Esophagus muscularis mucosa (tissue), 4 donors: ENCODE data around the gene ATP6V0C. TPM values are rescaled to one million over a fixed set of nuclear protein-coding genes. Genes with fewer than 3 reads are reported as not detected.

Experiments
- DNase-seq: peaks from one replicate; pipeline ENCODE4 v3.0.0-alpha.2; 2017; ENCODE audit errors: extremely low spot score
- H3K27ac ChIP-seq, 4 donors: fragments of 200-600 bp; sonication (generic); replicated peaks in 1 of 4; 1 replicate in 3 of 4; 2 replicates in 1 of 4; pipeline ENCODE4 v1.5.1; 2016 to 2019; ENCODE audit warnings: mild to moderate bottlenecking in 1 of 4
- H3K27me3 ChIP-seq, 4 donors: fragments of 200-600 bp; sonication (generic); one replicate each; pipeline versions ENCODE4 v1.5.1 to v1.6.0; 2016 to 2019
- H3K36me3 ChIP-seq, 4 donors: fragments of 200-600 bp; sonication (generic); one replicate each; pipeline ENCODE4 v1.5.1; 2016 to 2019
- H3K4me1 ChIP-seq, 4 donors: fragments of 200-600 bp; sonication (generic); one replicate each; pipeline ENCODE4 v1.5.1; 2016 to 2019
- H3K4me3 ChIP-seq, 4 donors: fragments of 200-600 bp; sonication (generic); 1 replicate in 2 of 4; 2 replicates in 2 of 4; pipeline ENCODE4 v1.5.1; 2016 to 2019; ENCODE audit warnings: mild to moderate bottlenecking in 4 of 4, moderate library complexity in 1 of 4
- H3K9me3 ChIP-seq, 4 donors: fragments of 200-600 bp; sonication (generic); 1 replicate in 3 of 4; 2 replicates in 1 of 4; pipeline ENCODE4 v1.5.1; 2016 to 2019
- CTCF ChIP-seq, 3 experiments: fragments of 200-600 bp in 2 of 3; fragments of 450-650 bp in 1 of 3; sonication (generic) in 2 of 3; IDR thresholded peaks; one replicate each; pipeline ENCODE4 v1.5.1; 2017 to 2019; ENCODE audit warnings: antibody characterized with exemption in 3 of 3, mild to moderate bottlenecking in 2 of 3, moderate library complexity in 1 of 3
- EP300 ChIP-seq: sonication (generic); formaldehyde crosslinking; IDR thresholded peaks from one replicate; pipeline ENCODE4 v1.6.1; 2017; ENCODE audit warnings: antibody characterized with exemption
- POLR2A ChIP-seq: fragments of 450-650 bp; IDR thresholded peaks from one replicate; pipeline ENCODE4 v1.6.1; 2017; ENCODE audit warnings: antibody characterized with exemption, moderate library complexity, mild to moderate bottlenecking, low read depth
- POLR2AphosphoS5 ChIP-seq, 2 donors: sonication (generic); formaldehyde crosslinking; IDR thresholded peaks; one replicate each; pipeline ENCODE4 v1.6.1; 2017; ENCODE audit warnings: antibody characterized with exemption in 2 of 2
- WGBS: methylation state at CpG from one replicate; pipeline ENCODE4 v1.1.5; 2018; 5-methylcytosine and 5-hydroxymethylcytosine counted together
- intact Hi-C: fragments of 100-400 bp; cut with DNase I; formaldehyde crosslinking; loops from one replicate; pipeline ENCODE4 v1.15.1; 2023
- total RNA-seq, 4 donors: library from RNA; depleted of rRNA; stranded (reverse); fragments of >200 nt; gene quantifications; one replicate each; pipeline versions ENCODE4 v1.1.0 to v1.2.1, GENCODE V29; 2016

Gene ATP6V0C
- total RNA-seq, 4 donors from 2014 or later, result 42.8 to 85.0 (median 69.0) TPM

- Histone ChIP-seq H3K4me1 (peaks cover 53 to 87% (median 70%) of the 10 kb centered on the region in 4 donors), H3K9me3 (no peaks in the 10 kb centered on the region), H3K27ac (no peak overlapping the region), H3K36me3 (no peaks in the 10 kb centered on the region), H3K4me3 (no peak overlapping the region), H3K27me3 (peaks cover 17 to 62% (median 37%) of the 10 kb centered on the region in 4 donors)
- WGBS, result 96% methylated on average over 26 of the region's 27 CpGs
- intact Hi-C loops, result no loop called here
- TF ChIP-seq POLR2A (no peak), CTCF (IDR thresholded peaks at IDR 0.05) (no peak), EP300 (no peak), POLR2AphosphoS5 (IDR thresholded peaks at IDR 0.05) (no peak)
- no peak for DNase-seq
Observed at GRCh38 chr16:2472488-2472864, 41.3 kb upstream of the ATP6V0C start.

GRCh38 chr16:2472885-2473445 lies 40.8 kb upstream of the ATP6V0C start:
- WGBS, result 89% methylated on average over 6 of the region's 14 CpGs
- TF ChIP-seq POLR2AphosphoS5 (IDR thresholded peaks at IDR 0.05), result no peak
- no peak for TF ChIP-seq CTCF (IDR thresholded peaks at IDR 0.05)
- no peak for TF ChIP-seq EP300
- no peak for TF ChIP-seq POLR2A
- H3K27ac ChIP-seq, result no peak overlapping the region
- peaks cover 14 to 57% (median 37%) of the 10 kb centered on the region in 4 donors for H3K27me3 ChIP-seq
- DNase-seq, result no peak
- peak overlapping the region in 1 of 4 donors; percentile 85 for H3K4me3 ChIP-seq
- no peaks in the 10 kb centered on the region for H3K9me3 ChIP-seq
- intact Hi-C loops, result no loop called here
- H3K36me3 ChIP-seq, result no peaks in the 10 kb centered on the region
- peaks cover 48 to 82% (median 65%) of the 10 kb centered on the region in 4 donors for H3K4me1 ChIP-seq

GRCh38 chr16:2473446-2473926 lies 40.3 kb upstream of the ATP6V0C start:
- H3K4me1 ChIP-seq, result peaks cover 43 to 77% (median 60%) of the 10 kb centered on the region in 4 donors
- peak overlapping the region; percentile 78 to 85 (median 82) for H3K4me3 ChIP-seq

GRCh38 chr16:2473999-2474876 lies 39.5 kb upstream of the ATP6V0C start:
- no CpG with 5 or more reads among the region's 100 CpGs for WGBS
- H3K27ac ChIP-seq, result peak overlapping the region; percentile 85 to 91 (median 88)
- no peak for DNase-seq
- intact Hi-C loops, result loop anchor here (2.0 kb wide), 1 partner anchor 129 kb away; no protein-coding TSS in a partner anchor
- H3K4me3 ChIP-seq, result peak overlapping the region; percentile 78 to 85 (median 82)
- no peaks in the 10 kb centered on the region for H3K9me3 ChIP-seq
- peaks cover 7 to 44% (median 28%) of the 10 kb centered on the region in 4 donors for H3K27me3 ChIP-seq
- peaks cover 0 to under 1% (median 0%) of the 10 kb centered on the region in 4 donors for H3K36me3 ChIP-seq
- TF ChIP-seq POLR2AphosphoS5 (IDR thresholded peaks at IDR 0.05) (no peak), POLR2A (no peak), CTCF (IDR thresholded peaks at IDR 0.05) (peak; percentile 39 to 54 (median 53)), EP300 (no peak)
- peaks cover 35 to 70% (median 52%) of the 10 kb centered on the region in 4 donors for H3K4me1 ChIP-seq

More at GRCh38 chr16:2473446-2473926, 40.3 kb upstream of the ATP6V0C start:
- no peaks in the 10 kb centered on the region for H3K9me3 ChIP-seq
- no peak for TF ChIP-seq CTCF (IDR thresholded peaks at IDR 0.05)
- intact Hi-C loops, result no loop called here
- 29% methylated on average over 11 of the region's 49 CpGs for WGBS
- H3K27me3 ChIP-seq, result peaks cover 9 to 52% (median 34%) of the 10 kb centered on the region in 4 donors
- no peak overlapping the region for H3K27ac ChIP-seq
- no peaks in the 10 kb centered on the region for H3K36me3 ChIP-seq
- DNase-seq, result no peak
